ENCODE measurements around the gene SRPX2. TPM values are rescaled to one million over a fixed set of nuclear protein-coding genes. Genes with fewer than 3 reads are reported as not detected.

Gene SRPX2
- total and polyA plus RNA-seq, 7 donors: 2.5 to 59.8 (median 18.7) TPM

DNA sequence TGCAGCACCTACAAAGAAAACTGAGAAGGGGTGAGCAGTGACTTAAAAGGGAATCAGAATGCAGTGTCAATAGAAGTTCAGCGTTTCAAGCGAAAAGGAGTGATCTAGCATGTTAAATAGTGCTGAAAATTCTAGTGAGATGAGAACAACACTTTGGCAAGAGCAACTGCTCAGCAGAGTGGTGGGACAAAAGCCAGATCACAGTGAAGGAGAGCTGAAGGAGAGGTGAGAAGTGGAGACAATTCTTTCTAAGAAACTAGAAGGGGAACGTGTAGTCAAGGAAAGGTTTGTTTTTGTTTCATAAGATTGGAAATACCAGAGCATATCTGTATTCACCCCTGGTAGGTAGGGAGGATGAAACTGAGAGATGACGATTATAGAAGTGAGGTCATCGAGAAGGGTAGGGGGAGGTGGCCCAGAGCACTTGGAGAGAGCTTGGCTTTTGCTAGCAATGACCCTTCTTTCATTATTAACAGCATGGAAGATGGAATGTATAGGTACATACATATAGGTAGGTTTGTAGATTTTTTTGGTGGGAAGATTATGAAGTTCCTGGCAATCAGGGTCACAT, 33.7 kb downstream of the SRPX2 start:
- WGBS, 2 donors: 86 to 92% methylated on average over 5 of the region's 5 CpGs
- DNase-seq: no peak

DNA sequence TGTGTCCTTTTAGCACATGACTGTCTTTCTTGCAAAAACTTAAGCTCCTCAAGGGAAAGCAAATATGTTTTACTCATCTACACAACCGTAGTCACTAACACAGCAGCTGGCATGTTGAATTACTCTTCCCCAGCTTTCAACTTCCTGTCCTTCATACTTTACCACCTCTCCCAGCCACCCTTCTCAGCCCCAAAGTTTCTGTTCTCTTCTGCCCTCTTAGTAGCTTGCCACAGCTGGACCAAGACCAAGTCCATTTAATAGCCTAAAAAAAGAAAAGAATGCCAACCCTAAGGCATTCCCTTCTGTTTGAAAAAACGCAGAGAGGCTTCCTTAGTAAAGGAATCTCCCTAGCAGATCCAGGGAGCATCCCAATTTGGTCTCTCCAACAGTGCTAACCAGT, 36.8 kb downstream of the SRPX2 start:
- no peaks in the 10 kb centered on the region for H3K27me3 ChIP-seq
- H3K27ac ChIP-seq: peak overlapping the region in 2 of 4 donors; percentile 44 to 58
- peaks cover 0 to 32% (median 14%) of the 10 kb centered on the region in 4 donors for H3K4me1 ChIP-seq
- TF ChIP-seq, protein P1, sequence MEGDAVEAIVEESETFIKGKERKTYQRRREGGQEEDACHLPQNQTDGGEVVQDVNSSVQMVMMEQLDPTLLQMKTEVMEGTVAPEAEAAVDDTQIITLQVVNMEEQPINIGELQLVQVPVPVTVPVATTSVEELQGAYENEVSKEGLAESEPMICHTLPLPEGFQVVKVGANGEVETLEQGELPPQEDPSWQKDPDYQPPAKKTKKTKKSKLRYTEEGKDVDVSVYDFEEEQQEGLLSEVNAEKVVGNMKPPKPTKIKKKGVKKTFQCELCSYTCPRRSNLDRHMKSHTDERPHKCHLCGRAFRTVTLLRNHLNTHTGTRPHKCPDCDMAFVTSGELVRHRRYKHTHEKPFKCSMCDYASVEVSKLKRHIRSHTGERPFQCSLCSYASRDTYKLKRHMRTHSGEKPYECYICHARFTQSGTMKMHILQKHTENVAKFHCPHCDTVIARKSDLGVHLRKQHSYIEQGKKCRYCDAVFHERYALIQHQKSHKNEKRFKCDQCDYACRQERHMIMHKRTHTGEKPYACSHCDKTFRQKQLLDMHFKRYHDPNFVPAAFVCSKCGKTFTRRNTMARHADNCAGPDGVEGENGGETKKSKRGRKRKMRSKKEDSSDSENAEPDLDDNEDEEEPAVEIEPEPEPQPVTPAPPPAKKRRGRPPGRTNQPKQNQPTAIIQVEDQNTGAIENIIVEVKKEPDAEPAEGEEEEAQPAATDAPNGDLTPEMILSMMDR (IDR thresholded peaks at IDR 0.05): no peak
- TF ChIP-seq POLR2AphosphoS5 (IDR thresholded peaks at IDR 0.05): no peak
- TF ChIP-seq POLR2A (IDR thresholded peaks at IDR 0.05): no peak
- TF ChIP-seq EP300 (IDR thresholded peaks at IDR 0.05): no peak
- no peak overlapping the region for H3K4me3 ChIP-seq
- WGBS, 2 donors: 64 to 75% methylated on average over 2 of the region's 2 CpGs
- no peak for DNase-seq
- intact Hi-C loops (cut with DNase I): loop anchor here (10.0 kb wide), 1 partner anchor 166 kb away; no protein-coding TSS in a partner anchor
- peaks cover 0 to 13% (median 0%) of the 10 kb centered on the region in 4 donors for H3K36me3 ChIP-seq
- H3K9me3 ChIP-seq: no peaks in the 10 kb centered on the region

More for the DNA sequence above, 33.7 kb downstream of the SRPX2 start:
- H3K9me3 ChIP-seq: no peaks in the 10 kb centered on the region
- H3K27me3 ChIP-seq: no peaks in the 10 kb centered on the region
- peaks cover 0 to 26% (median 9%) of the 10 kb centered on the region in 4 donors for H3K4me1 ChIP-seq
- intact Hi-C loops (cut with DNase I): no loop called here
- H3K36me3 ChIP-seq: peaks cover 0 to 13% (median 0%) of the 10 kb centered on the region in 4 donors
- TF ChIP-seq POLR2A (IDR thresholded peaks at IDR 0.05) (no peak), POLR2AphosphoS5 (IDR thresholded peaks at IDR 0.05) (no peak), EP300 (IDR thresholded peaks at IDR 0.05) (no peak)
- TF ChIP-seq, protein P1 (IDR thresholded peaks at IDR 0.05): no peak
- H3K27ac ChIP-seq: peak overlapping the region in 2 of 4 donors; percentile 22 to 23
- H3K4me3 ChIP-seq: no peak overlapping the region

DNA sequence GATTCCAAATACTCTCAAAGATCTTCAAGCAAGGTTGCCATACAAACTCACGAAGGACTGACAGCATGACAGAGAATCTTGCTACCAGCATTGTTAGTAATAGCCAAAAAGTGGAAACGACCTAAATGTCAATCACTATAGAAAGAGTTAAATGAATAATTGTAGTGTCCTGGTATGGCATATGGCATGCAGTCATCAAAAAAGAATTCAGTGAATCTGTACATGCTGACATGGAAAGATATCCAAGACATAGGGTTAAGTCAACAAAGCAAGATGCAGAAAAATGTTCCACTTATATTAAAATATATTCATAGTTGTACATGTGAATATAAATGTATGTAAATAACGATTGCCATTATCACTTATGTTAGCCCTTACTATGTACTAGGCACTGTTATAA, 37.6 kb downstream of the SRPX2 start:
- intact Hi-C loops (cut with DNase I): loop anchor here (10.0 kb wide), 1 partner anchor 167 kb away; no protein-coding TSS in a partner anchor
- H3K27ac ChIP-seq: peak overlapping the region in 2 of 4 donors; percentile 44 to 58
- H3K9me3 ChIP-seq: no peaks in the 10 kb centered on the region
- H3K36me3 ChIP-seq: peaks cover 0 to 8% (median 0%) of the 10 kb centered on the region in 4 donors
- H3K4me3 ChIP-seq: no peak overlapping the region
- H3K27me3 ChIP-seq: no peaks in the 10 kb centered on the region
- peaks cover 0 to 32% (median 14%) of the 10 kb centered on the region in 4 donors for H3K4me1 ChIP-seq
- TF ChIP-seq EP300 (IDR thresholded peaks at IDR 0.05) (no peak), POLR2AphosphoS5 (IDR thresholded peaks at IDR 0.05) (no peak), POLR2A (IDR thresholded peaks at IDR 0.05) (no peak)
- TF ChIP-seq, protein P1 (IDR thresholded peaks at IDR 0.05): no peak
- WGBS, 2 donors: 89 to 90% methylated on average over 3 of the region's 3 CpGs
- DNase-seq: no peak

DNA sequence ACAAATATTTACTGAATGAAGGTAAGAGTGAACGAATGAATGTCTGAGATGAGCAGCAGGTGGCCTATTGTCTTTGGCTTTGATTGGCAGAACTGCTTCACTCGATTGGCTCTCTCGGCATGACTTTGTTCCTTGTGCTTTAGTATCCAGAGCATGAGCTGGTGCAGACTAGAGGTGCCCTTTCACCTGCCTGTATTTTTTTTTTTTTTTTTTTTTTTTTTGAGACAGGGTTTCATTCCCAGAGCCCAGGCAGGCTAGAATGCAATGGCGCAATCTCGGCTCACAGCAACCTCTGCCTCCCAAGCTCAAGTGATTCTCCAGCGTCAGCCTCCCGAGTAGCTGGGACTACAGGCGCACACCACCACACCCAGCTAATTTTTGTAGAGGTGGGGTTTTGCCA, 38.9 kb downstream of the SRPX2 start:
- Histone ChIP-seq H3K27ac (no peak overlapping the region), H3K27me3 (no peaks in the 10 kb centered on the region), H3K4me1 (peaks cover 0 to 20% (median 10%) of the 10 kb centered on the region in 4 donors), H3K36me3 (peaks cover 0 to 13% (median 0%) of the 10 kb centered on the region in 4 donors), H3K9me3 (no peaks in the 10 kb centered on the region), H3K4me3 (no peak overlapping the region)
- intact Hi-C loops (cut with DNase I): loop anchor here (10.0 kb wide), 1 partner anchor 168 kb away; no protein-coding TSS in a partner anchor
- TF ChIP-seq, protein P1 (IDR thresholded peaks at IDR 0.05): no peak
- TF ChIP-seq EP300 (IDR thresholded peaks at IDR 0.05) (no peak), POLR2A (IDR thresholded peaks at IDR 0.05) (no peak), POLR2AphosphoS5 (IDR thresholded peaks at IDR 0.05) (no peak)
- WGBS, 2 donors: 92 to 93% methylated on average over 8 of the region's 8 CpGs
- no peak for DNase-seq
